HG03025 (cell line): ENCODE results near the gene DEPP1.
"Not testable (repeated sequence)": the region's sequence is repeated elsewhere in the genome, so short reads cannot be mapped to it uniquely, and the experiment has no call there.

Source experiments
- ATAC-seq: cut with Tn5 transposase; IDR thresholded peaks from one replicate; pipeline ENCODE4 v1.9.1; 2021; ENCODE audit warnings: mild to moderate bottlenecking, moderate library complexity; ENCODE audit not compliant: unreplicated experiment, low FRiP score

DEPP1 gene, protein sequence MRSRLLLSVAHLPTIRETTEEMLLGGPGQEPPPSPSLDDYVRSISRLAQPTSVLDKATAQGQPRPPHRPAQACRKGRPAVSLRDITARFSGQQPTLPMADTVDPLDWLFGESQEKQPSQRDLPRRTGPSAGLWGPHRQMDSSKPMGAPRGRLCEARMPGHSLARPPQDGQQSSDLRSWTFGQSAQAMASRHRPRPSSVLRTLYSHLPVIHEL

DNA sequence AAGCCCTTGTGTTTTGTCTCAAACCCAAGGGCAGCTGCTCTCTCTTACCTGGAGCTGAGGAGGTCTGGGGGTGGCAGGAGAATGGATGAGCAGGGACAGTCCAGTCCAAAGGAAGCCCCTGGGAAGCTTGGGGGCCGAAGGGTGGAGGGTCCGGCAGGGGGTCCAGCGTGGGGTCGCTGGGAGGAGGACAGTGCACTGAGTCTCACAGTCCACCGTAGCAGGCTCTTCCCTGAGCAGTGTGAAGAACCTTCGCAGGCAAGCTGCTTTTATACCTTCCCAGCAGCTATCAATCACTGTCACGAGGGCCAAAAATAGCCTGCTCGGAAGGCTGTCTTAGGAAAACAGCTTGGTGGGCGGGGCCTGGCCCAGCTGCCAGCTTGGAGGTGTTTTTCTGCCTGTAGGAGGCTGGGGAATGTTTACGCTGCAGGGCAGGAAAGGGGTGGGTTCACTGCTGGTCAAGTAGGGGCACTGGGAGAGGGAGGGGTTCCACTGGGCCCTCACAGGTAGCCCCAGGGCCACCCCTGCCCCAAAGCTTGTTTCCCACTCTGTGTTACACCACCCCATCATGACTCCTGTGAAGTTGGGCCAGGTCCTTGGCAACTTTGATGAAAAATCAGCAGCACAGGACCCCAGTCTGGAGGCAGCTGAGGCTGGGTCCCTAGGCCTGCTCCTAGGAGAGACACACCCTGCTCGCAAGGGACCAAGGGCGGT, at the start of gene DEPP1:
DEPP1 (minus strand) TSS at position 240 of the 711 bp plus-strand sequence. CDS start 779 bp downstream, outside the sequence.
- no peak for ATAC-seq

DNA sequence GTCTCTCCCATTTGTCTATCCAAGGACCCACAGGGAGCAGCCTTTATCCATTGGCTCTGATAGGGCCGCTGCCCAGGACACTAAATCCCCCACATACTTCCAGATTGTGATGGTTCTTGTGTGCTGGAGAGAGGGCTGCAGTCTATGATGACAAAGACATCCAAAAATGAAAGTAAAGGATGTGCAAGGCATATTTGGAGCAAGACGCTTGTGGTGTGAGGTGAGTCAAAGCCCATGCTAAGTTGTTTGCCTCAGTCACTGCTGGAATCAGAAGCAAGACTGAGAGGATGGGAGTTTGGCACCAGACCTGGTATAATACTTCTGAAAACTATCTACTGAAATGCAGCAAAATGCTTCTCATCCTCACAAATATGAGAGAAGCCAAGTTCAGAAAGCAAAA, 44.8 kb upstream of the DEPP1 start:
- no peak for ATAC-seq

DNA sequence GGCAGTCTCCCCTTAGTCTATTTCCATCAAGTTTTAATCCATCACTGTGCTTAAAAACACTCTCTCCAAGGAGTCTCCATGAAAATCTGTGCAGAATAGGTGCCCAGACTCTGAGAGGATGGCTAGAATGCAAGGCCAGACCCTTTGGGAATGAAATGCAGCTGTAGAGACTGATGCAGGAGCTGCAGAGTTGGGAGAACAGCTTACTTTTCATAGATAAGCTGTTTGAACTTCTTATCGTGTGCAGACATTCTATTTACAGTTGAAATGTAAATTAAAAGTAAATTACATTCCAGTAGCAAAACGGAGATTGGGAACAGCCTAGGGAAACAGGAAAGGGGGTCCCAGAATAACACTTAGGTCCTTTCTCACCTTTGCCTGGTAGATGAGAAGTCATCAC, 37.0 kb upstream of the DEPP1 start:
- no peak for ATAC-seq

DNA sequence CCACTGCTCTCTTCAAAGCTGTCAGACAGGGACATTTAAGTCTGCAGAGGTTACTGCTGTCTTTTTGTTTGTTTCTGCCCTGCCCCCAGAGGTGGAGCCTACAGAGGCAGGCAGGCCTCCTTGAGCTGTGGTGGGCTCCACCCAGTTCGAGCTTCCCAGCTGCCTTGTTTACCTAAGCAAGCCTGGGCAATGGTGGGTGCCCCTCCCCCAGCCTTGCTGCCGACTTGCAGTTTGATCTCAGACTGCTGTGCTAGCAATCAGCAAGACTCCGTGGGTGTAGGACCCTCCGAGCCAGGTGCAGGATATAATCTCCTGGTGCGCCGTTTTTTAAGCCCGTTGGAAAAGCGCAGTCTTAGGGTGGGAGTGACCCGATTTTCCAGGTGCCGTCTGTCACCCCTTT, 35.9 kb upstream of the DEPP1 start:
- ATAC-seq: not testable (repeated sequence)

DNA sequence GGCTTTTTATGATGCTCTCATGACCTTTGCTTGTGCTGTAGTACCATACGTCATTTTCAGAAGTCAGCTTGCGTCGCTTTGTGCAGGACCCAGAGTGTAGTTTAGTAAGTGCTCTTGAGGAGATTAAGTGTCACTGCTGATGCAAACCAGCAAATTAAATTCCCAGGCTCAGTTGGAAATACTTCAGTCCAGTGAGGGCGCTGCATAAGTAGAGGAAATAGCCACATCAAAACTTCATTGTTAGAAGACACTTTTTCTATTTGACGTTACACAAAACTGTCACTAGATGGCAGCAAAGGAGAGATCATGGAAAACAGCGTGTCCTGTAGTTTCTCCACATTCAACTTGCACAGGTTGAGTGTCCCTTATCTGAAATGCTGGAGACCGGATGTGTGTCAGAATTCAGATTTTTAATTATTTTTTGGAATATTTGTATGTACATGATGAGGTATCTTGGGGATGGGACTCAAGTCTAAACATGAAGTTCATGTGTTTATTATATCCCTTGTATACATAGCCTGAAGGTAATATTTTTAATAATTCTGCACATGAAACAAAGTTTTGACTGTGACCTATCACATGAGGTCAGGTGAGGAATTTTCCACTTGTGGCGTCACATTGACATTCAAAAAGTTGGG, 30.0 kb upstream of the DEPP1 start:
- no peak for ATAC-seq

DNA sequence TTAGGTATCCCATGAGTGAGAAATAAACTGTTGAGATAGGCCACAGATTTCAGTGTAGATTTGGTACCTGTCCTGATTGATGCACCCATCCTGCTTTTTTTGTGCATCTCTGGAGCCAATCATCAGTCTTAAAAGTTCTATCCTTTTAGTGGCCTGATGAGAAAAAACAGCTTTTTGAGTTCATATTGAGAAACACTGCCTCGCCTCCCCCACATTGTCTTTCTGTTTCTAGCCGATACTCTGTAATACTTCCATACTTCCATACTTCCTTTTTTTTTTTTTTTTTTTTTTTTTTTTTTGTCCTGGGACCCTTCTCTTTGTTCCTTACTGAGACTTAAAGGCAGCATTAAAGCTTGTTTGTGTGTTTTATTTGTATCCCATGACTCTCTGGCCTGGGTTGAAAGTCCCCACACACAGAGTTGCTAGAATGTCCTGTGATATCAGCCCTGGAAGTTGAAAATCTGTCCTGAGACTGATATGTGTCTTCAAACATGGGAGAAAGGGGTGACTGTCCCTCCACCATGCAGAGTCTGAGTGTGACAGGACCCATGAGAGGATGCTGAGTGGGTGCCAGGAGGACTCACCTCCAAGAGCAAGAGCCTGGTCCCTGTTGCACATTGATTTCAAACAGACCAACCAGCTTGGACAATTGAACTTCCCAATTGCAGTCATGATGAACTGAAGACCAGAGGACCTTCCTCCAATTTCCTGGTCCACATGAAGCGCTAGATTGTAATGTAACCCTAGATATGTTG, 27.8 kb upstream of the DEPP1 start:
- ATAC-seq: no peak

DNA sequence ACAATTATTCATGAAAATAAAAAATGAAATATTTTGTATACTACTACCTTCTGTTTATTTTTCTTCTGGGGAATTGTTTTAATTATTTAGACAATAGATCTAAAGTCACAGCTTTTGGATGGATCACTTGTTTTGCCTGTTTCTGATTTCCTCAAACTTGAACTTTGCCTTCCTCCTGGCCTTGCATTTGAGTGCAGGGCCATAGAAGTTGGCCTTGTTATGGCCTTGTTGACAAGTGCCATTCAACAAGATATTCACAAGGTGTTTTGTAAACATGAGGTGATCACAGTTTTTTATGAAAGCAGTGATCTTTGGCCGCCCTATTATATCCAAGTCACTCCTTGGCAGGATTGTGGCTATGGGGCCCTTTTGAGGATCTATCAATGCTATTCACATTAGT, 26.7 kb upstream of the DEPP1 start:
- ATAC-seq: no peak

DNA sequence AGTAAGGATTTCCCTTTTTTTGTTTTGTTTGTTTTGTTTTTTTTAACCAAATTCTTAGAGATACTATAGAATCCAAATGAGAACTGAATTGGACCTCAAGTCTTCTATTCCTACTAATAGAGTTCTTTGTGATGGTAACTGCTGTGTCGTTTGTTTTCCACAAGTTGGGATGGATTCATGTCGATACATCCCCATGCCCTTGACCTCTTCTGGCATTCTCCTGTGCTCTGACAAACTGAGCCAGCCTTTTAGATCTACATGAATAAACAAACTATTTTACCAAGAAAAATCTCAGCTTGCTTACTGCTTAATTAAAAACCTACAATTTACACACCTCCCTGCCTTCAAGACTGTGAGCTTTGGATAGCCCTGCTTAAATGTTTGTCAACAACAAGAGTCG, 26.1 kb upstream of the DEPP1 start:
- no peak for ATAC-seq

DNA sequence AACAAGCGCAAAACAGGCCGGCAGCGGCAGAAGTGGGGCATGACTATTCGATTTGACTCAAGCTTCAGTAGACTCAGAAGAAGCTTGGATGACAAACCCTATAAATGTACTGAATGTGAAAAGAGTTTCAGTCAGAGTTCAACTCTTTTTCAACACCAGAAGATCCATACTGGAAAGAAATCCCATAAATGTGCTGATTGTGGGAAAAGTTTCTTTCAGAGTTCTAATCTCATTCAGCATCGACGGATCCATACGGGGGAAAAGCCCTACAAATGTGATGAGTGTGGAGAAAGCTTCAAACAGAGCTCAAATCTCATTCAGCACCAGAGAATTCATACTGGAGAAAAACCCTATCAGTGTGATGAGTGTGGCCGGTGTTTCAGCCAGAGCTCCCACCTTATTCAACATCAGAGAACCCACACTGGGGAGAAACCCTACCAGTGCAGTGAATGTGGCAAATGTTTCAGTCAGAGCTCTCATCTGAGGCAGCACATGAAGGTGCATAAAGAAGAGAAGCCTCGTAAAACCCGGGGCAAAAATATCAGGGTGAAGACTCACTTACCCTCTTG, 24.9 kb upstream of the DEPP1 start:
- no peak for ATAC-seq

DNA sequence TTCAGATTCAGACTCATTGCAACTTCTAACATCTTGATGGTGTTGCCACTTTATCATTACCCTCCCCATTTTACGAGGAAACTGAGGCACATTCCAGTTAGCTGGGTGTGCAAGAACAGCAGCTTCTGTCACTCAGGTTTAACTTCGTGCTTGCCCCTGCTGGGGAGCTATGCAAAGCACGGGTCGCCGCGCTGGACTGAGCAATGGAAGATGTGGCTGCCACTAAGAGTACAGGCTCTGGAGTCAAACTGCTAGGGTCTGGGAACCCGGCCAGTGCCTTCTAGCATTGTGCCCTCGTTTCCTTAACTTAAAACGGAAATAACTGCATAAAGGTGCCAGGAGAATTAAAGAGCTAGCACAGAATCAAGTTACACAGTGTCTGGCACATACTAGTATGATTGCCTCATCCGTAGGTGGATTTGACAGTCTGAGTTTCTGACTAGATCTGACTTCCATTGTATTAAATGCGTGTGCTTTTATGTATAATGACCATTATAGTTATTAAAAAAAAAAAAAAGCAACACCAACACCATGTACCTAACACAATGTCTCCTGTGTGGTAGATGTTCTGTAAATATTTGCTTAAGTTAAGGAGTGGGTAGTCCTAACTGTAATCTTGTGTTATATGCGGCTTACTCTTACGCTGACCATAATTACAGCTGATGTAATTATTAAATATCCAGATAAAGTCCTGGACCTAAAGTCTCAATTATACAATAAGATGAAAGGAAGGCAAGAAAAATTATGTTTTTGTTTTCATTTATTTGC, 23.0 kb upstream of the DEPP1 start:
- ATAC-seq: peak; percentile 83

DNA sequence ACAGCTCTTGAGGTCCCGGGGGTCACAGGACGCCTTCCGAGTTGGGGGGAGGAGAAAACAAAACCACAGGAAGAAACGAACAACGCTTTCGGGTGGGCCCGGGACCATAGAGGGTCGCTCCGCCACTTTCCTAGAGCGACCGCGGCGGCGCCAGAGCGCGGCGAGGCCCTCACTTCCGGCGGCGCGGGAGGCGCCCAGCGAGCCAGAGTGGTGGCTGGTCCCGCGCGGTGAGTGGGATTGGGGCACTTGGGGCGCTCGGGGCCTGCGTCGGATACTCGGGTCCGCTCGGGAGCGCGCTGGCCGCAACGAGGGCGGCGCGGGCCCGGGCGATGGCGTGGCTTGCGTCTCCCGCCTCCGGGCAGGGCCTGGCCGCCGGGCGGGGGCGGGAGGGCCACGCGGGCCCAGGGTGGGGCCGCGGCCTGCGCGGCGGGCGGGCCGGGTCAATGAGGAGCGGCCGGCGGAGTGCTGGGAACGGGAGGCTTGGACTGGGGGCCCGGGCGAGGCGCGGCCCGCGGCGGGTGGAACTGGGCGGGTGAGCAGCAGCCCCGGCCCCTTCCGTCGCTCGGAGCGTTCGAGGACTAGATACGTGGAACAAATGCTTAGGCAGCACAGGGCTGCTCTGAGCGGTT, 22.3 kb upstream of the DEPP1 start, which contains the start of gene ZNF22:
ZNF22 (plus strand) TSS at position 172 of the 629 bp plus-strand sequence. CDS start 2,446 bp downstream, outside the sequence.
- ATAC-seq: peak; percentile 71

DNA sequence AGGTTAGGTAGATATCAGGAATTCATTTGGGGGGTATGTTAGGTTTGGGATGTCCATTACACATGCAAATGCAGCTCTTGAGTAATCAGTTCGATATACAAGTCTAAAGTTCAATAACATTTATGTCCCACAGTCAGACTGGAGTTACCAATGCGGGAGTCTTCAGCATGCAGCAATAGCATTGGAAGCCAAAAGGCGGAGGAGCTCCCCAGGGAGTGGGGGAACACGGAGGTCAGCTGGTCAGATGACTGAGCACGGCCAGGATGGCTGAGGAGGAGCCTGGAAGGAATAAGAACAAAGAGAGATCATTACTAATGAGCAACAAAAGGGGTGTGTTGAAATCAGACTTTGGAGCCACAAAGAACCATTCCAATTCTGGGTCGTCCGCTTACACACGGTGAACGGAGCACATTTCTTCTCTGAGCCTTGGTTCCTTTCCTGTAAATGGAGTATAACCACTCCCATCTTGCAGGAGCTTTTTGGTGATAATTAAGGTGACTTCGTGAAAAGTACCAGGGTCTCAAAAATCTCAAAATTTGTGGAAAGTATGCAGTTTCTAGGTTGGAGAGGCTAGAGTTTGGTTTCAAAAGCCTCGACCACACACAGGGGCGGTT, 21.6 kb upstream of the DEPP1 start:
- ATAC-seq: no peak

DNA sequence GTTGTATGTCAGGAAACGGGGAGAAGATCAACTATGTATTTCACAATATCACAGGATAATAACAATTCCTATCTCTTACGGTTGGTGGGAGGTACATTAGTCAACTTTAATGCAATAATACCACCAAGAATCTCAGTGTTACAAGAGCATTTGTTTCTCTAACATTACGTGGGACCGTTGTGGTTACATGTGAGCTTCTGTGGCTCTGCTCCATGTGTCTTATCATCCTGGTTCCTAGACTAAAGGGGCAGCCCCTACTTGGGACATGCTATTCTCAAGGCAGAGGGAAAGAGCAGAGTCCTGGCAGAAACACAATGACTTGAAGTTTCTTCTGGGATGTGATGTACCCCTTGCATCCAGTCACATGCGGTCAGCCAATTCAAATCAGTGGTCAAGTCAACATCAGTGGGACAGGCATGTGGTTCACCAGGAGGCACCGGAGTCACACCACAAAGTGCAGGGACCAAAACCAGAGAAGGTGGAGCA, 19.6 kb upstream of the DEPP1 start:
- ATAC-seq: no peak

DNA sequence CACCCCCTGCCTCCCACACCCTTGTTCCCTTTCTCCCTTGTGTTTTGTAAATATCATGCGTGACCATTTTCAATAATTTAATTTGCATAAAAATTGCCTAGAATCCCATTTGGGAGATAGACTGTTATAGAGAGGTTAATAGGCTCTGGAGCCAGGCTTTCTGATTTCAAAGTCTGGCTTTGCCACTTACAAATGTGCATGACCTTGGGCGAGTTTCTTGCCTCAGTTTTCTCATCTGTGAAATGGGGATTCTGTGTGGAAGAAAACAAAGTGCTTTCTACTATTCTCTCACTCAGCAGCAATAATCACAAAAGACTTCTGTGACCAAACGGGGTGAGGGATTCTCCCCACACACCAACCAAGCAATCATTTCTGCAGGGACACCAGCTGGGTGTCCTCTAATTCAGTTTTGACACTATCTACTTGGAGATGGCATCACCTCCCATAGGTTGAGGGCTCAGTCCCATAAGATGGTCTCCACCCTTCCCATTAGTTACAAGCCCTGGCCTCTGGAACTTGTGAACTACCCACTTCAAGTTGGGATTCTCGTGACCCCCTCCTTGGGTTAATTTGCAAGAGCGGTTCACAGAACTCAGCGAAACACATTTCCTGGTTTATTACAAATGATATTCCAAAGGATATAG, 18.6 kb upstream of the DEPP1 start:
- no peak for ATAC-seq

DNA sequence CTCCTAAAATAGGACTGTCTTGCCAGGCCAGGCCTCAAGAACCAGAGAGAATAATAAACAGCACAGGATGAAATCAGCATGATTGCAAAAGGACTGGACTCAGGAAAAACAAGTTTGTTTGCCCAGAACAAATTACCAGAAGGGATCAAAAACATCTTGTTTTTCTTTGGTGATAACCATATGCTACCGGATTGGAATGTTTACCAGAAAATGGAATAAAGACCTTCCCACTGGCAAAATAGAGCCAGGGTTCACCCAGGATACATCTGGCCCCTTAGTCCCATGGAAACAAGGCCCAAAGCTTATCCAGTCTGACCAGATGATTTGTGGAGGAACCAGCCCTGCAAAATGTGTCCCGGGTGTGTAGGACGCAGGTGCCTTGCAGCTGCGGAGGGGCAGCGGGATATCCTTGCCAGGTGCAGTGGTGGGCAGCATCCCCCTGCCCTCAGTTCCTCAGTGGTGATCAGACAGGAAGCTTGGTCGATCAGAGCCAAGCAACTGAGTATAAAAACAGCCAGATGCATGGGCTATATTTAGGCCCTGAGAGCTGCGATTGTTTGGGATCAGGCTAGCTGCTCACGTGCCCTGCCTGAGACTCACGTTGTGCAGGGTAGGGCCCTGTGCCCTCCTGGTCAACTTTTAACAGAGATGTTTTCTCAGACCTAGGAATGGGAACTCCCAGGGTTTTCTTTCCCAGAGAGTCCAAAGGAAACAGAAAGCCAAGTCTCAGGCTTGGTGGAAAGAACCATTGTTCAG, 17.5 kb upstream of the DEPP1 start:
- no peak for ATAC-seq

DNA sequence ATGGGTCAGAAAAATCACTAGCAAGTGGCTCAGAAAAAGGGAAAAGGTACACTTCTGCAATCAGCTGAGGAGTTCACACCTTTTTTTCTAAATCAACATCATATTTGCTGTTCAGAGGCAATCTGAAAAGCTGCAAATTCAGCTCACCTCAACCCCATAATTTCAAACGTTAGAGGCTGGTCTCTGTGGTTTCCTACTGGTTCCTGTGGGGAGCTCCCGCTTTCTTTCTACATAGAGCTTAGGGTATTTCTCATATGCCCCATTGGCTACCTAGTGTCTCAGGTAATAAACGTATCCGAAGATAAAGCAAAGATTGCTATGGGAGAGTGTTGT, 16.9 kb upstream of the DEPP1 start:
- ATAC-seq: no peak

DNA sequence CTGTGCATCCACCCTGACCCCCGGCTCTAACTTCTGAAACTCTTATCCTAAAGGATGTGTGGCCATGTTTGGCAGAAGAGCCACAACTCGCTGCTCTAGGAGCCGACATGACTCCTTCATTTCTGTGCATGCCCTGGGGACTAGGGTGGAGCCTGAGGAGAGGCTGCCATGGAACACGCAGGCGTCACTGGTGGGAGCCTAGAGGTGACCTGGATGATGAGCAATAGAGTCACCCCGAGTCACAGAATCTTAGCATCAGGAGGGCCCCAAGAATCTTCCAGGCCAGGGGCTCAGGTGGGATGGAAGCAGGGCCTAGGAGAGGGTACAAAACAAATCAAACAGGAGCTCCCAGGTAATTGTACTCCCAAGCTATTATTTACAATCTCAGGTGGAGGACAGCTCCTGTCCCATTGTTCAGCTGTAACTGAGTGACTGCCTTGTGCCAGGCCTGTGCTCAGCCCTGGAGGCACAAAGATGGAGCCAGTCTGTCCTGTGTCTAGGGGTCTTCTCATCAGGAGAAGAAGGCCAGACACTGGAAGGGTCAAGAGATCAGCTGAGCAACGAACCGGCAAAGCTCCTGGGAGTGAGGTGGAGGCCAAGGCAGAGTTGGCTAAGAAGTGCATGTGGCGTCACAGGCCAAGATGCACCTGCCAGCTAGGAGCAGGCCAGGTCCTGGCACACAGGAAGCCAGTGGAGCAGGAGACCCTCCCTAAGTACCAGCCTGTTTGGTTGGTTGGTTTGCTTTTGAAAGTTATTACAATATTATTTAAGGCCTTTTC, 16.3 kb upstream of the DEPP1 start:
- ATAC-seq: no peak
